22Rv1 (cell line): ENCODE measurements around the gene PLA1A.

Experiments
- H3K27ac ChIP-seq: fragments of 450-650 bp; 2 replicates; pipeline ENCODE4 v1.5.1; 2017
- ZFX ChIP-seq: fragments of 450-650 bp; IDR thresholded peaks from 2 replicates; pipeline ENCODE4 v1.6.1; 2017; ENCODE audit warnings: antibody characterized with exemption, borderline replicate concordance
- TF ChIP-seq, protein P1 (sequence below): fragments of 450-650 bp; IDR thresholded peaks from 2 replicates; pipeline ENCODE4 v1.5.1; 2017; ENCODE audit warnings: mild to moderate bottlenecking

Gene PLA1A

DNA sequence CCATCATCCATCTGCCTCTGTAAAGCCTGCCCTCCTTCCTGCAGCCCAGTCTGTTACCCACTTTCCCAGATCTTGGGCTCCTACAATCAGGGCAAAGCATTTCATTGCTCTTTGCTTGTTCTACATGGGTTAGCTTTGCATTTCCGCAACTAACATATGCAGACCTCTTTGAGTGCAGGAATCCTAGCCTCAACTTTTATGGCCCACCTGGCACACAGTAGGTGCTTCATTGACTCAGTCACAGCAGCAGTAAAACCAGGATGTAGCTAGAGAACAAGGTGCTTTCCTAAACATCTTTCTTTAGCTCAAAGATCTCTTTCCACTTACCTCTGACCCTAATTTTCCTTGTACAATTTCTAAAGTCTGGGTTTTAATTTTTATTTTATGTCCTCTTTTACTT is 41.8 kb upstream of the PLA1A start:
- TF ChIP-seq, protein P1, sequence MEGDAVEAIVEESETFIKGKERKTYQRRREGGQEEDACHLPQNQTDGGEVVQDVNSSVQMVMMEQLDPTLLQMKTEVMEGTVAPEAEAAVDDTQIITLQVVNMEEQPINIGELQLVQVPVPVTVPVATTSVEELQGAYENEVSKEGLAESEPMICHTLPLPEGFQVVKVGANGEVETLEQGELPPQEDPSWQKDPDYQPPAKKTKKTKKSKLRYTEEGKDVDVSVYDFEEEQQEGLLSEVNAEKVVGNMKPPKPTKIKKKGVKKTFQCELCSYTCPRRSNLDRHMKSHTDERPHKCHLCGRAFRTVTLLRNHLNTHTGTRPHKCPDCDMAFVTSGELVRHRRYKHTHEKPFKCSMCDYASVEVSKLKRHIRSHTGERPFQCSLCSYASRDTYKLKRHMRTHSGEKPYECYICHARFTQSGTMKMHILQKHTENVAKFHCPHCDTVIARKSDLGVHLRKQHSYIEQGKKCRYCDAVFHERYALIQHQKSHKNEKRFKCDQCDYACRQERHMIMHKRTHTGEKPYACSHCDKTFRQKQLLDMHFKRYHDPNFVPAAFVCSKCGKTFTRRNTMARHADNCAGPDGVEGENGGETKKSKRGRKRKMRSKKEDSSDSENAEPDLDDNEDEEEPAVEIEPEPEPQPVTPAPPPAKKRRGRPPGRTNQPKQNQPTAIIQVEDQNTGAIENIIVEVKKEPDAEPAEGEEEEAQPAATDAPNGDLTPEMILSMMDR, result no peak
- TF ChIP-seq ZFX, result no peak
- H3K27ac ChIP-seq, result no peak overlapping the region

- no peak for TF ChIP-seq ZFX
- TF ChIP-seq, protein P1, result no peak
- H3K27ac ChIP-seq, result no peak overlapping the region
Observed at GRCh38 chr3:119557192-119557876, 40.4 kb upstream of the PLA1A start.

DNA sequence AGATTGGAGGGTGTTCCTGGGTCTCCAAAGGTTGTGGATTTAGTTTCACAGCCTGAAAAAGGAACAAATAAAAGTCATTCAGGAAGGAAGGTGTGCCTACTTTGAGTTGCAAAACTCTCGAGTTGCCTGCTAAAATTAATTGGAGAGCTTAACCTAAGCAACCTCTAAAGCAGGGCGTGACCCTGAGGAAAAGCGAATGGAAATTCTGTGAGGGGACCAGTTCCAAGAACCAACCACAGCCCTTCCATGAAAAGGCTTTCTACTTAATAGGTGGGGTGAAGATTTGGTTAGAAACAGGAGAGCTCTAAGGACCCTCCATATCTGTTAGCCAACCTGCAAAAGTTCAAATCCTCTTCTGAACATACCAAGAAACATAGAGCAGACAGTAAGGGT is 39.8 kb upstream of the PLA1A start:
- TF ChIP-seq, protein P1, result no peak
- TF ChIP-seq ZFX, result no peak

DNA sequence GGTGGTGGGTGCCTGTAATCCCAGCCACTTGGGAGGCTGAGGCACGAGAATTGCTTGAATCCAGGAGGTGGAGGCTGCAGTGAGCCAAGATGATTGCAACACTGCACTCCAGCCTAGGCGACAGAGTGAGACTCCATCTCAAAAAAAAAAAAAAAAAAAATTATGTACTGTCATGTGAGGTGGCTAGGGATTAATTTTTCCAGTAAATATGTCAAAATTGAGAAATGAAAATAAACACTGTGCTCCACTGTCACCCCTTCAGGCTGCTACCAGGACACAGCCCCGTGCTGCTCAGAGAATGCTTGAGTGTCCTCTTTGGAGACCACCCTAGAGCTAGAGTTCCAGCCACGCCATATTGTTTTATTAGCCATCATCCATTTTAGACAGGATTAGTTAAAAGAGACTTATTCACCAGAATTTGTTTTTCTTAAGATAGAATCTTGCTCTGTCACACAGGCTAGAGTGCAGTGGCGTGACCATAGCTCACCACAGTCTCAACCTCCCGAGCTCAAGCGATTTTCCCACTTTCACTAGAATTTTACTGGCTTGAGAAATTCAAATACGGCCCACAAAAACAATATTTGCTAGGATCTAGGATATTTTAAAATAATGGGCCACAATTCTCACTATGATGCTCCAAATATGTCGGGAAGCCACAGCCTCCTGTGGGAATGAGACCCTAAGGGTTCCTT is 38.9 kb upstream of the PLA1A start:
- H3K27ac ChIP-seq, result no peak overlapping the region
- TF ChIP-seq ZFX, result no peak
- TF ChIP-seq, protein P1, result no peak

More for the DNA sequence above, 39.8 kb upstream of the PLA1A start:
- H3K27ac ChIP-seq, result no peak overlapping the region

- no peak within 1 kb of the TSS for H3K27ac ChIP-seq
- TF ChIP-seq ZFX, result no peak
- TF ChIP-seq, protein P1, result peak; percentile 74
Observed at GRCh38 chr3:119559441-119559963, 38.2 kb upstream of the PLA1A start, which contains the start of gene CD80. CD80 (minus strand) TSS chr3:119559614; CDS start chr3:119557728, 1,886 bp downstream.

DNA sequence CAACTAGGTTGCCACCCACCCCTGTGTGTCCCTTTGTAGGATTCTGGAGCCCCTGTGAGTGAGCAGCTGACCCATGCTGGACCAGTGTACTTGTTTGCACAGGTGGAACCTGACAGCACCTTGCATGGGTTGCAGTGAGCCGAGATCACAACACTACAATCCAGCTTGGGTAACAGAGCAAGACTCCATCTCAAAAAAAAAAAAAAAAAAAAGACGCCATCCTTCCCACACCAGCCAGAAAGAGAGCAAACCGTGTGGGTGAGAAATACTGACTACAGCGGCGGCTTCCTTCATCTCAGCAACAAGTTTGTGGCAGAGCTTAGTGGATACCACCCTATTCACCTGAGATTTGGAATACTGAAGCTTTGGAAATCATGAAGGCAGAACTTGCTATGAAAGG is 37.5 kb upstream of the PLA1A start:
- TF ChIP-seq ZFX, result no peak
- TF ChIP-seq, protein P1, result no peak

More for the DNA sequence above, 37.5 kb upstream of the PLA1A start:
- no peak overlapping the region for H3K27ac ChIP-seq
